OCI-LY1 (cell line): ENCODE results near the gene P3H1.

Source experiments
- H2AFZ ChIP-seq: fragments of 200-600 bp; sonication (generic), shearing (Covaris generic); 2 replicates; pipeline ENCODE4 v1.6.0; 2014; ENCODE audit warnings: antibody characterized with exemption, mild to moderate bottlenecking, low read length
- H3F3A ChIP-seq: fragments of 200-600 bp; sonication (generic), shearing (Covaris generic); 2 replicates; pipeline ENCODE4 v1.6.0; 2014; ENCODE audit warnings: mild to moderate bottlenecking, antibody characterized with exemption, low read length, moderate library complexity; ENCODE audit not compliant: insufficient read depth
- H3K27ac ChIP-seq: fragments of 200-600 bp; sonication (generic); 2 replicates; pipeline ENCODE4 v1.5.1; 2014; ENCODE audit warnings: low read length, mixed run types, mild to moderate bottlenecking, low read depth; ENCODE audit not compliant: poor library complexity, severe bottlenecking
- H3K27me3 ChIP-seq: fragments of 200-600 bp; sonication (generic); 2 replicates; pipeline ENCODE4 v1.6.0; 2014; ENCODE audit warnings: antibody characterized with exemption, mild to moderate bottlenecking, low read length, moderate library complexity; ENCODE audit not compliant: insufficient read depth
- H3K36me3 ChIP-seq: fragments of 200-600 bp; sonication (generic); 2 replicates; pipeline ENCODE4 v1.6.1; 2014; ENCODE audit warnings: mild to moderate bottlenecking, antibody characterized with exemption, low read length, moderate library complexity, mixed read lengths; ENCODE audit not compliant: insufficient read depth
- H3K4me1 ChIP-seq: fragments of 200-600 bp; sonication (generic); 2 replicates; pipeline ENCODE4 v1.5.1; 2014; ENCODE audit warnings: mild to moderate bottlenecking, low read length, moderate library complexity; ENCODE audit not compliant: insufficient read depth, severe bottlenecking
- H3K4me2 ChIP-seq: fragments of 200-600 bp; sonication (generic), shearing (Covaris generic); 2 replicates; pipeline ENCODE4 v1.6.1; 2014; ENCODE audit warnings: low read length
- H3K4me3 ChIP-seq: fragments of 200-600 bp; sonication (generic); 2 replicates; pipeline ENCODE4 v1.5.1; 2014; ENCODE audit warnings: low read length, low read depth, mild to moderate bottlenecking, mixed read lengths; ENCODE audit not compliant: poor library complexity, severe bottlenecking
- H3K79me2 ChIP-seq: fragments of 200-600 bp; shearing (Covaris generic); 2 replicates; pipeline ENCODE4 v1.6.1; 2016; ENCODE audit warnings: mixed run types, low read length, mixed read lengths; ENCODE audit not compliant: insufficient read depth
- H3K9ac ChIP-seq: fragments of 200-600 bp; sonication (generic), shearing (Covaris generic); 2 replicates; pipeline ENCODE4 v1.6.1; 2014; ENCODE audit warnings: mild to moderate bottlenecking, low read length, mixed read lengths
- H3K9me2 ChIP-seq: fragments of 200-600 bp; sonication (generic), shearing (Covaris generic); 2 replicates; pipeline ENCODE4 v1.6.1; 2014; ENCODE audit warnings: low read depth, mild to moderate bottlenecking, low read length, mixed read lengths
- H3K9me3 ChIP-seq: fragments of 200-600 bp; shearing (Covaris generic); 2 replicates; pipeline ENCODE4 v1.6.1; 2014; ENCODE audit warnings: low read length, mixed read lengths
- H4K20me1 ChIP-seq: fragments of 200-600 bp; sonication (generic), shearing (Covaris generic); 2 replicates; pipeline ENCODE4 v1.6.0; 2016; ENCODE audit warnings: mild to moderate bottlenecking, low read length; ENCODE audit not compliant: insufficient read depth
- EZH2 ChIP-seq: fragments of 200-600 bp; sonication (generic), shearing (Covaris generic); IDR thresholded peaks from 2 replicates; pipeline ENCODE4 v1.8.0; 2017; ENCODE audit warnings: borderline replicate concordance, mixed run types, mild to moderate bottlenecking, antibody characterized with exemption, low read length, moderate library complexity, mixed read lengths
- TF ChIP-seq, protein P1 (sequence below): fragments of 200-600 bp; sonication (generic), shearing (Covaris generic); IDR thresholded peaks from 2 replicates; pipeline ENCODE4 v1.5.1; 2017; ENCODE audit warnings: mild to moderate bottlenecking, antibody characterized with exemption, low read length, moderate library complexity, mixed read lengths

Gene P3H1

DNA sequence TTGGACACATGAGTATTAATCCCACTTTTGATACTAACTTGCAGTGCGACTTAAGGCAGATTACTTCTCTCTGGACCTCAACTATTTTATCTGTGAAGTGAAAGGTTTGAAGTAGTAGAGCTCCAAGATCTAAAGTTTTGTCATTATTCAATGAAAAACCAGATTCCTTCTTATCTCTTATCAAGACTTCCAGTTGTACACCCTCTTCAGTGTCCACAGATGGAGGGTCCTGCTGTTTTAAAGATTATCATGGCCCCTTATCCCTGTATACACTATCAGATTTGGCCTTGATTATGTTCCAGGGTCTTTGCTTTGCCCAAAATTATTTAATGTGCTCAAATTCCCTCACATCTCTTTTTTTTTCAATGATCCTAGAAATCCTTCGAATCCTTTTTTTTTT lies 1.3 kb upstream of the P3H1 start:
- H4K20me1 ChIP-seq, result no peaks in the 10 kb centered on the region
- H3K27me3 ChIP-seq, result no peaks in the 10 kb centered on the region
- H3K4me1 ChIP-seq, result peaks cover 30% of the 10 kb centered on the region
- peak overlapping the region; percentile 100 for H3K4me2 ChIP-seq
- H3K36me3 ChIP-seq, result peaks cover 23% of the 10 kb centered on the region; the same call in 1 of the 2 replicates
- no peaks in the 10 kb centered on the region for H3K9me3 ChIP-seq
- TF ChIP-seq, protein P1, sequence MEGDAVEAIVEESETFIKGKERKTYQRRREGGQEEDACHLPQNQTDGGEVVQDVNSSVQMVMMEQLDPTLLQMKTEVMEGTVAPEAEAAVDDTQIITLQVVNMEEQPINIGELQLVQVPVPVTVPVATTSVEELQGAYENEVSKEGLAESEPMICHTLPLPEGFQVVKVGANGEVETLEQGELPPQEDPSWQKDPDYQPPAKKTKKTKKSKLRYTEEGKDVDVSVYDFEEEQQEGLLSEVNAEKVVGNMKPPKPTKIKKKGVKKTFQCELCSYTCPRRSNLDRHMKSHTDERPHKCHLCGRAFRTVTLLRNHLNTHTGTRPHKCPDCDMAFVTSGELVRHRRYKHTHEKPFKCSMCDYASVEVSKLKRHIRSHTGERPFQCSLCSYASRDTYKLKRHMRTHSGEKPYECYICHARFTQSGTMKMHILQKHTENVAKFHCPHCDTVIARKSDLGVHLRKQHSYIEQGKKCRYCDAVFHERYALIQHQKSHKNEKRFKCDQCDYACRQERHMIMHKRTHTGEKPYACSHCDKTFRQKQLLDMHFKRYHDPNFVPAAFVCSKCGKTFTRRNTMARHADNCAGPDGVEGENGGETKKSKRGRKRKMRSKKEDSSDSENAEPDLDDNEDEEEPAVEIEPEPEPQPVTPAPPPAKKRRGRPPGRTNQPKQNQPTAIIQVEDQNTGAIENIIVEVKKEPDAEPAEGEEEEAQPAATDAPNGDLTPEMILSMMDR, result no peak
- TF ChIP-seq EZH2, result no peak
- H3K4me3 ChIP-seq, result peak overlapping the region; percentile 92
- H3K9ac ChIP-seq, result peak overlapping the region; percentile 92
- peaks cover 28% of the 10 kb centered on the region for H3K79me2 ChIP-seq
- H3F3A ChIP-seq, result no peaks in the 10 kb centered on the region
- no peak overlapping the region for H2AFZ ChIP-seq
- H3K9me2 ChIP-seq, result no peaks in the 10 kb centered on the region
- H3K27ac ChIP-seq, result no peak overlapping the region

DNA sequence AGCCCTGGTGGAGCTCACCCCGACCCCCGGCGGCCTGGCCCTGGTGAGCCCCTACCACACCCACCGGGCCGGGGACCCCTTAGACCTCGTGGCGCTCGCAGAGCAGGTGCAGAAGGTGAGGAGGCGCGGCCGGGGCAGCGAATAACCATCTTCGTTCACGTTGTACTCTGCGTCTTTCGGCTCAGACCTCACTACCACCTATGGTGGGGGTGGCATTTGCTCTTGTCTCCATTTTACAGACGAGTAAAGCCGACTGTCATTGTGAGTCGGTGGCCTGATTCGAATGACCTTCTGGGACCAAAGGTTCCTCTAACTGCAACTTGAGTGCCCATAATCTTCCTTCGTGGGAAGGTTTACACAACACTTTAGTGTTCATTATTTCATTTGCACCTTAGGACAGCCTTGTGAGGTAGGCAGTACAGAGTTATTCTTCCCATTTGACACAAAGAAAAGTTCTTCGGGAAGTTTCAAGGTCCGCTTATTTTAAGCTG lies 727 bp upstream of the P3H1 start:
- Histone ChIP-seq H3K79me2 (peaks cover 28% of the 10 kb centered on the region), H3K9ac (peak overlapping the region; percentile 92), H3K27me3 (no peaks in the 10 kb centered on the region), H3K4me2 (peak overlapping the region; percentile 100), H3K4me1 (peaks cover 30% of the 10 kb centered on the region), H3K4me3 (peak overlapping the region; percentile 92), H2AFZ (no peak overlapping the region), H3K36me3 (peaks cover 19% of the 10 kb centered on the region; the same call in 1 of the 2 replicates), H3K9me3 (no peaks in the 10 kb centered on the region), H3K9me2 (no peaks in the 10 kb centered on the region), H3F3A (no peaks in the 10 kb centered on the region), H3K27ac (peak overlapping the region; percentile 15), H4K20me1 (no peaks in the 10 kb centered on the region)
- TF ChIP-seq EZH2, result no peak
- TF ChIP-seq, protein P1, result no peak

DNA sequence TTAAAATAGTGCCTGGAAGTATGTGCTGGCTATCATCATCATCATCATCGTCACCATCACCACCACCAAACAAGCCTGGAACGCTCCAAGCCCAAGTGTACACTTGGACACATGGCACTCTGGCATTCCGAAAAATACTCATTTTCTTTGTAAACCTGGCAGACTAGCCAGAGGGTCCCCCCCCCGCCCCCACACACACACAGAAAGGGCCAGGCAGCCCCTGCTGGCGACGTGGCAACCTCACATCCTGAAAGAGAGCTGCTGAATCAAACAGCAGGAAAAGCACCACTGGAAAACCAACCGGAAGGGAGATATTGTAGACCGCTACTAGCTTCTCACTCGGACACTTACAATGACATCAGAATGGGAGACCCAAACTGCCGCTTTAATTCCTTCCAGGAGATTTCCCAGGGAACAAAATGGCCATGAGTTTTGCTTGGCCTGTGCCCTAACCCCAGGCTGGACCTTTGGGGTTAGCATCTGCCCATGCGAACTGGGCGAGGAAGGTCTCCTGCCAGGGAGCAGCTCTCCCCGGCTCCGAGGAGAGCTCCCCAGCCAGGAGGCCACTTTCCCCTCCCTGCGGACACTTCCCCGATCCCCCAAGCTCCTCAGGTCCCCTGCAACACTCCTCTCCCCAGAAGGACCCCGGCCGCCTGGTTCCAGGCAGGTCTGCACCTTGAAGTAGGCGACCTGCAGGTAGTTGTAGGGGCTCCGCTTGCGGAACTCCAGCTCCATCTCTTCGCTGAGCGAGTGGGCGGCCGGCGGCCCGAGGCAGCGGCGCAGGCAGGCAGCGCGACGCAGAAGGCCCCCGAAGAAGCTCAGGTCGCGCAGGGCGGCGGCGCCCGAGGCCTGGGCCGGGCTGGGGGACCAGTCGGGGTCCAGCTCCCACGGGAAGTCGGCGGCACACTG lies 742 bp downstream of the P3H1 start:
- H3K4me1 ChIP-seq, result peaks cover 30% of the 10 kb centered on the region
- peak overlapping the region; percentile 96 for H3K9ac ChIP-seq
- no peaks in the 10 kb centered on the region for H3K27me3 ChIP-seq
- H3K4me2 ChIP-seq, result peak overlapping the region; percentile 100
- H3K36me3 ChIP-seq, result peaks cover 18% of the 10 kb centered on the region; the same call in 1 of the 2 replicates
- H2AFZ ChIP-seq, result no peak overlapping the region
- H3F3A ChIP-seq, result no peaks in the 10 kb centered on the region
- peaks cover 22% of the 10 kb centered on the region for H3K79me2 ChIP-seq
- TF ChIP-seq, protein P1, result peak; percentile 58
- no peak for TF ChIP-seq EZH2
- peak overlapping the region; percentile 14 for H3K27ac ChIP-seq
- no peaks in the 10 kb centered on the region for H3K9me2 ChIP-seq
- no peaks in the 10 kb centered on the region for H3K9me3 ChIP-seq
- H4K20me1 ChIP-seq, result no peaks in the 10 kb centered on the region
- peak overlapping the region; percentile 92 for H3K4me3 ChIP-seq
